DND-41 (cell line): ENCODE measurements around the gene NRN1.

ENCODE experiments used
- ATAC-seq: fragments of 200-7000 bp; cut with Tn5 transposase; 3 replicates; pipeline ENCODE4 v1.9.1; 2021; ENCODE audit warnings: low read depth; ENCODE audit not compliant: insufficient read depth
- DNase-seq: peaks from one replicate; pipeline ENCODE4 v3.0.0-alpha.2; 2020
- H2AFZ ChIP-seq: 2 replicates; pipeline ENCODE4 v1.6.0; 2012; ENCODE audit warnings: low read depth, low read length
- H3K27ac ChIP-seq: 2 replicates; pipeline ENCODE4 v1.5.1; 2012; ENCODE audit warnings: low read length, inconsistent platforms
- H3K27me3 ChIP-seq: fragments of 200-600 bp; sonication (generic); 2 replicates; pipeline ENCODE4 v1.6.0; 2012; ENCODE audit warnings: low read length, mild to moderate bottlenecking, inconsistent platforms; ENCODE audit not compliant: insufficient read depth, poor library complexity
- H3K36me3 ChIP-seq: 2 replicates; pipeline ENCODE4 v1.5.1; 2012; ENCODE audit warnings: low read length, inconsistent platforms; ENCODE audit not compliant: insufficient read depth
- H3K4me1 ChIP-seq: 2 replicates; pipeline ENCODE4 v1.5.1; 2012; ENCODE audit warnings: mild to moderate bottlenecking, low read length; ENCODE audit not compliant: insufficient read depth
- H3K4me2 ChIP-seq: 2 replicates; pipeline ENCODE4 v1.6.0; 2012; ENCODE audit warnings: mild to moderate bottlenecking, moderate library complexity, low read length, inconsistent platforms; ENCODE audit not compliant: insufficient read depth
- H3K4me3 ChIP-seq, 2 experiments: fragments of 200-600 bp in 1 of 2; shearing (Covaris generic) in 1 of 2; 2 replicates each; pipeline ENCODE4 v1.5.1; 2012 to 2016; ENCODE audit warnings: inconsistent platforms in 2 of 2, low read length in 2 of 2, mild to moderate bottlenecking in 2 of 2, low read depth in 1 of 2, moderate library complexity in 1 of 2
- H3K79me2 ChIP-seq: 2 replicates; pipeline ENCODE4 v1.6.0; 2012; ENCODE audit warnings: low read length, inconsistent platforms; ENCODE audit not compliant: insufficient read depth
- H3K9ac ChIP-seq: 2 replicates; pipeline ENCODE4 v1.6.0; 2012; ENCODE audit warnings: low read depth, mild to moderate bottlenecking, inconsistent platforms, low read length, moderate library complexity
- H3K9me3 ChIP-seq: 2 replicates; pipeline ENCODE4 v1.5.1; 2012; ENCODE audit warnings: low read length, moderate library complexity, mild to moderate bottlenecking, inconsistent platforms; ENCODE audit not compliant: insufficient read depth, severe bottlenecking
- H4K20me1 ChIP-seq: 2 replicates; pipeline ENCODE4 v1.6.0; 2012; ENCODE audit warnings: low read length; ENCODE audit not compliant: insufficient read depth
- CTCF ChIP-seq: IDR thresholded peaks from 2 replicates; pipeline ENCODE4 v1.5.1; 2012; ENCODE audit warnings: borderline replicate concordance, low read length, moderate library complexity, mild to moderate bottlenecking; ENCODE audit not compliant: poor library complexity, severe bottlenecking; ENCODE audit errors: extremely low read depth
- EZH2 ChIP-seq: IDR thresholded peaks from 3 replicates; pipeline ENCODE4 v1.6.1; 2012; ENCODE audit warnings: borderline replicate concordance, low read depth, mild to moderate bottlenecking, moderate library complexity, low read length, inconsistent platforms; ENCODE audit not compliant: severe bottlenecking

The NRN1 gene

GRCh38 chr6:6006006-6006427 is 708 bp downstream of the NRN1 start:
- no peak overlapping the region for H3K4me2 ChIP-seq
- no peaks in the 10 kb centered on the region for H4K20me1 ChIP-seq
- no peaks in the 10 kb centered on the region for H3K27me3 ChIP-seq
- H3K79me2 ChIP-seq = no peaks in the 10 kb centered on the region
- H3K27ac ChIP-seq = no peak overlapping the region
- no peak overlapping the region for H2AFZ ChIP-seq
- no peaks in the 10 kb centered on the region for H3K36me3 ChIP-seq
- TF ChIP-seq EZH2 (no peak), CTCF (no peak)
- DNase-seq (no peak), ATAC-seq (no peak)
- H3K9me3 ChIP-seq = no peaks in the 10 kb centered on the region
- no peak overlapping the region for H3K9ac ChIP-seq
- H3K4me1 ChIP-seq = no peaks in the 10 kb centered on the region
- no peak overlapping the region for H3K4me3 ChIP-seq

- no peak overlapping the region for H3K4me2 ChIP-seq
- no peak overlapping the region for H2AFZ ChIP-seq
- TF ChIP-seq CTCF (no peak), EZH2 (no peak)
- no peak for ATAC-seq
- H3K27me3 ChIP-seq = no peaks in the 10 kb centered on the region
- no peaks in the 10 kb centered on the region for H4K20me1 ChIP-seq
- no peak overlapping the region for H3K27ac ChIP-seq
- no peaks in the 10 kb centered on the region for H3K9me3 ChIP-seq
- H3K4me1 ChIP-seq = no peaks in the 10 kb centered on the region
- no peak overlapping the region for H3K9ac ChIP-seq
- no peak for DNase-seq
- H3K36me3 ChIP-seq = no peaks in the 10 kb centered on the region
- no peak overlapping the region for H3K4me3 ChIP-seq
- no peaks in the 10 kb centered on the region for H3K79me2 ChIP-seq
These were observed 1.4 kb downstream of the NRN1 start for GRCh38 chr6:6005051-6006005.

- Histone ChIP-seq H3K4me2 (no peak overlapping the region), H2AFZ (no peak overlapping the region), H3K4me3 (no peak overlapping the region), H3K9me3 (no peaks in the 10 kb centered on the region), H4K20me1 (no peaks in the 10 kb centered on the region), H3K9ac (no peak overlapping the region), H3K27me3 (no peaks in the 10 kb centered on the region), H3K27ac (no peak overlapping the region), H3K79me2 (no peaks in the 10 kb centered on the region), H3K36me3 (no peaks in the 10 kb centered on the region), H3K4me1 (no peaks in the 10 kb centered on the region)
- DNase-seq (no peak), ATAC-seq (no peak)
- TF ChIP-seq EZH2 = no peak
- no peak for TF ChIP-seq CTCF
These were observed 2.2 kb downstream of the NRN1 start for GRCh38 chr6:6004390-6004995.
